Small intestine (tissue), 7 donors: ENCODE results near the gene AUTS2. TPM values are rescaled to one million over a fixed set of nuclear protein-coding genes. Genes with fewer than 3 reads are reported as not detected.

ENCODE experiments used
- DNase-seq, 2 donors: peaks; one replicate each; pipeline versions ENCODE4 v3.0.0 to v3.0.0-alpha.2; 2013
- FAIRE-seq: peaks from 2 replicates; lab custom pipeline; 2012; peaks lifted over from hg19 to GRCh38; lab: Jason Lieb, UNC
- H3K27ac ChIP-seq, 3 donors: one replicate each; pipeline ENCODE4 v1.5.1; 2013; ENCODE audit warnings: low read length in 2 of 3, mild to moderate bottlenecking in 2 of 3, control low read depth in 1 of 3, inconsistent platforms in 1 of 3, low read depth in 1 of 3, moderate library complexity in 1 of 3
- H3K27me3 ChIP-seq, 3 donors: one replicate each; pipeline ENCODE4 v1.6.1; 2013; ENCODE audit warnings: low read length in 3 of 3, inconsistent platforms in 1 of 3; ENCODE audit not compliant: control insufficient read depth in 3 of 3, insufficient read depth in 3 of 3
- H3K36me3 ChIP-seq, 3 donors: one replicate each; pipeline ENCODE4 v1.6.1; 2013; ENCODE audit warnings: low read length in 3 of 3, inconsistent platforms in 1 of 3, low read depth in 1 of 3, mild to moderate bottlenecking in 1 of 3, moderate library complexity in 1 of 3; ENCODE audit not compliant: control insufficient read depth in 3 of 3, insufficient read depth in 2 of 3
- H3K4me1 ChIP-seq, 3 donors: one replicate each; pipeline ENCODE4 v1.6.1; 2013; ENCODE audit warnings: low read length in 2 of 3, inconsistent platforms in 1 of 3, low read depth in 1 of 3, mild to moderate bottlenecking in 1 of 3, moderate library complexity in 1 of 3; ENCODE audit not compliant: control insufficient read depth in 3 of 3, insufficient read depth in 2 of 3
- H3K4me3 ChIP-seq, 3 donors: one replicate each; pipeline ENCODE4 v1.5.1; 2013; ENCODE audit warnings: low read length in 3 of 3, control low read depth in 1 of 3, inconsistent platforms in 1 of 3, low read depth in 1 of 3, mild to moderate bottlenecking in 1 of 3, moderate library complexity in 1 of 3
- H3K9me3 ChIP-seq, 2 donors: one replicate each; pipeline ENCODE4 v1.6.1; 2013; ENCODE audit warnings: low read depth in 1 of 2, low read length in 1 of 2; ENCODE audit not compliant: control insufficient read depth in 2 of 2, insufficient read depth in 1 of 2
- WGBS, 3 donors: extraction: QIAGEN DNeasy Blood & Tissue Kit; methylation state at CpG; one replicate each; pipeline ENCODE4 v1.1.7; 2013; 5-methylcytosine and 5-hydroxymethylcytosine counted together
- polyA plus RNA-seq, 4 donors: library from polyadenylated mRNA; stranded (reverse) in 3 of 4; unstranded in 1 of 4; fragments of 200-250 nt in 3 of 4; fragments of 120-200 nt in 1 of 4; gene quantifications; one replicate each; pipeline versions ENCODE4 v1.2.1 to v1.2.3, GENCODE V29; 2013
- donor health status: healthy with polysubstance abuse.
- donor health status: control.
- donor health status: control.
- donor health status: Bipolar disorder and iron deficiency.
- donor health status: healthy.

AUTS2 gene
- polyA plus RNA-seq, 4 donors: 4.9 to 43.5 (median 13.6) TPM

DNA sequence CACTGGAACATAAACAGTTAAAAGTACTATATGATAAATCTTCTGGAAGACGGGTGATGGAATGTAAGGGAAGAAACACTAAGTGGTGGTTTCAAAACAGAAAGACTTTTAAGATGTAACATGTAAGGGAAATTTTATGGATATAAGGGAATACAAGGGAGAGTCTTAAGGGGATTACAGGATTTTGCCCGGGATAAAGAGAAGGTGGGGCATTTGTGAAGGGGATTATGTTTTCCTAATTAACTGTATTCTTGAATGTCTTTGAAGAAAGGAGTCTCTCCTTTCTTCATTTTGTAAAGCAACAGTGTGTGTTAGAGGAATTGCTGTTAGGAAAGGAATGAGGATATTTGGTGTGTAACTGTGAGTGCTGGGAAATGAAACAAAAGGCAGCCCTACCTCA, 745.2 kb downstream of the AUTS2 start:
- Histone ChIP-seq H3K27me3 (no peaks in the 10 kb centered on the region), H3K4me1 (peaks cover 0 to 3% (median 0%) of the 10 kb centered on the region in 3 donors), H3K9me3 (no peaks in the 10 kb centered on the region), H3K27ac (no peak overlapping the region), H3K4me3 (no peak overlapping the region), H3K36me3 (no peaks in the 10 kb centered on the region)
- DNase-seq (no peak), FAIRE-seq (no peak)
- 52 to 69% (median 63%) methylated on average over 2 of the region's 2 CpGs for WGBS, 3 donors

DNA sequence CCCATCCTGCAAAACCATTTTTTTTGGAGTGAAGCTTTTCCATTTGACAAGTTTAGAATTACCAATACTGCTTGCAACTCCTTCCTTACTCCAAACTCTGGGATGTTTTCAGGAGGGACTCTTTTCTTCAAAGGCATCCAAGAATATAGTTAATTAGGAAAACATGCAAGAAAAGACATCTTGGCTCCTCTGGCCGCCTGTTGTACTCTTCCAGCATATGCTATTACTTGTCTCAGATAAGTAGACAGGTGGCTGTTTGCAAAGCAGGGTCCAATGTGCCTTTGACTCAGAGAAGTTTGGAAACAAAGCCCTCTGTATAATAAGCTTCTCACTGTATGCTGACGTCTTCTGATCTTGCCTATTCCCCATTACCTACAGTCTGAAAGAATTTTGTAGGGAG, 746.5 kb downstream of the AUTS2 start:
- FAIRE-seq (no peak), DNase-seq (peak in 1 of 2 donors; percentile 30)
- H3K4me1 ChIP-seq: peaks cover 0 to 3% (median 0%) of the 10 kb centered on the region in 3 donors
- H3K9me3 ChIP-seq: no peaks in the 10 kb centered on the region
- 16 to 59% (median 37%) methylated on average over 2 of the region's 2 CpGs for WGBS, 3 donors
- no peaks in the 10 kb centered on the region for H3K27me3 ChIP-seq
- H3K27ac ChIP-seq: no peak overlapping the region
- no peaks in the 10 kb centered on the region for H3K36me3 ChIP-seq
- no peak overlapping the region for H3K4me3 ChIP-seq

DNA sequence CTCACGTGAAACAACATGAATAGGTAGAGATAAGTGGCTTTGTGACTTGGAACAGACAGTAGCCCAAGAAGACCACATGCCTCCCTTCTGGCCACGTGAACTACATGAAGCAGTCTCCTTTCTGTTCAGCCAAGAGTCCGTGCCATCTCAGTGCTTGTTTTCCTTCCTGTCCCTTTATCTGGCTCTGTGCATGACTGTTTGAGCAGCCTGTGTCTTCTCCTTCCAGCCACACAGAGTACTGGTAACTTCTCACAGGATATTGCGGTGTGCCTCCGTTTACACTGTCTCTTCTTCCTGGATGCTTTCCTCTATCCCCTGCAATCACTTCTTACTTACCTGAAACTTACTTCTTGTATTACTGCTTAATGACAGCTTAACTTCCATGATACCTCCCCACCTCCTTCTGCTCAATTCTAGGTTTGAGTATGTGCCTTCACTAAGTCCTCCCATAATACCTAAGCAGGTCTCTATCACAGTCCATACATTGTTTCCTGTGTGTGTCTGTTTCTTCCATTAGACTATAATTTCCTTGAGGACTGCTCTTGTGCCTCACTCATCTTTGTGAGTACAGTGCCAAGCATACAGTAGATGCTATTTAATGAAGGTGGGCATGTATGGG, 748.7 kb downstream of the AUTS2 start:
- 76 to 95% (median 85%) methylated on average over 5 of the region's 5 CpGs for WGBS, 3 donors
- FAIRE-seq (no peak), DNase-seq (no peak)
- peaks cover 0 to 3% (median 0%) of the 10 kb centered on the region in 3 donors for H3K4me1 ChIP-seq
- H3K27ac ChIP-seq: no peak overlapping the region
- no peak overlapping the region for H3K4me3 ChIP-seq
- no peaks in the 10 kb centered on the region for H3K9me3 ChIP-seq
- no peaks in the 10 kb centered on the region for H3K36me3 ChIP-seq
- no peaks in the 10 kb centered on the region for H3K27me3 ChIP-seq

DNA sequence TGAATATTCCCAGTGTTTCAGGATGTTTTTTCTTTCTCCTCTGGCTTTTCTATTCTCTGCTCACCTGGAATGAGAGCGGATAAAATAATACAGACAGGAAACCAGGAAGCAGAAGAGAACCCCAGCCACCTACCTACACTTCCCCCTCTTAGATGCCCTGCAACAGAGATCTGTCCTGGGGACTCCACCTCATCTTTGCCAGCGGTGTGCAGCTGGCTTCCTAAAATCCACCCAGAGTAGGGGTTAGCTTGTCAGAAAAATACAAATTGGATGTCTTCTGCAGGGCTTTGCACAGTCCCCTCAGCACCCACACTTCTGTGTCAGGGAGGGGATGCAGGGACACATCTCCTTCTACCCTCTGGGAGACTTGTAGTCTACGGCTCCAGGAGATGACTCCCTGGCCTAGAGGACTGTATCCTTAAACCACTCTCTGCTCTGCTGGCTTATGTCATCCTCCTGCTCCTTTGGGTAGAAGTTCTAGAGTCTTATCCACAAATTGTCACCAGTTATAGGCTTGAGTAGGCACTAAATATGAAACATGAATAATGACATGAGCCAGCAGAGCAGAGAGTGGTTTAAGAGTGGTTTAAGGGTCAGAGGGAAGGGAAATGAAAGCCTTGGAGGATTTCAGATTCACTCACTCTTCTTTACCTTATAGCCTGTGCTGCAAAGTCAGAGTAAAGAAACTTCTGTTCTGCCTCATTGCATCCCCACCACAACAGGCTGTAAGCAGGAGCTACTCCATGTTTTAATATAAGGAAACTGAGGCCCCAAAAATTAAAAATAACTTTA, 749.4 kb downstream of the AUTS2 start:
- peaks cover 0 to 3% (median 0%) of the 10 kb centered on the region in 3 donors for H3K4me1 ChIP-seq
- no peaks in the 10 kb centered on the region for H3K36me3 ChIP-seq
- 90 to 91% (median 90%) methylated on average over 3 of the region's 3 CpGs for WGBS, 3 donors
- H3K4me3 ChIP-seq: no peak overlapping the region
- DNase-seq: no peak
- H3K9me3 ChIP-seq: no peaks in the 10 kb centered on the region
- FAIRE-seq: no peak
- H3K27ac ChIP-seq: no peak overlapping the region
- no peaks in the 10 kb centered on the region for H3K27me3 ChIP-seq

DNA sequence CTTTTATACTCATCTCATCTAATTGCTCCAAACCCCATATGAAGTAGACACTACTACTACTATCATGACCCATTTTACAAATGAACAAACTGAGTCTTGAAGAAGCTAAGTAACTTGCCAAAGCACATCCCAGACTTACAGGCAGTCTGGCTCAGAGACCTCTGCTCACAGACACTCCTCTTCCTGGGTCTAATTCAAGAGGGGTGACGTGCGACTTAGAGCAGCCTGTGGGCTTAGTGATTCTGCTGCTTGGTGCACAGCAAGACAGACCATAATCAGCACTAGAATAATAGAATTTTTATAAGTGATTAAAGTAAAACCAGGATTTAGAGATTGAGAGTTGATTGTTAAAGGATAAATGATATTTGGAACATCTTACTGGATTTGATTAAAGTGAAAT, 750.8 kb downstream of the AUTS2 start:
- DNase-seq: no peak
- Histone ChIP-seq H3K27me3 (no peaks in the 10 kb centered on the region), H3K4me3 (no peak overlapping the region), H3K27ac (no peak overlapping the region), H3K4me1 (no peaks in the 10 kb centered on the region), H3K36me3 (no peaks in the 10 kb centered on the region), H3K9me3 (no peaks in the 10 kb centered on the region)
- WGBS, 3 donors: 83 to 95% (median 89%) methylated on average over 2 of the region's 2 CpGs
- no peak for FAIRE-seq

DNA sequence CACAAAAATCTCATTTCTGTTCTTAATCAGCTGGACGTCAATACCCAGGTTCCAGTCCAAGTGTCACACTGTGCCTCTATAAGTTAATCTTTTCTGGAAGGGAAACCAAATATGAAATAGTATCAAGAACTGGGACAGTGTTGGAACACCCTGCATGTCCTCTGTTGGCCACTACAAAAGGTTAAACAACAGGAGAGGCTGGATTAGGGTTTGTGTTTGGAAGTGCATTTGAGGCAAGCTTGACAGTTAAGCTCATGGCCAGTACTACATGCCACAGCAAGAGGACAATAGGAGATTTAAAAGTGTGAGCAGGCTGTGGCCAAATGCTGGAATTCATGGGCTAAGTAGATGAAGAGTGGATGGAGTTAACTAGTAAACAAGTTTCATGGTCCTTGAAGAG, 751.5 kb downstream of the AUTS2 start:
- H3K27ac ChIP-seq: no peak overlapping the region
- no peaks in the 10 kb centered on the region for H3K9me3 ChIP-seq
- no peaks in the 10 kb centered on the region for H3K36me3 ChIP-seq
- no peaks in the 10 kb centered on the region for H3K27me3 ChIP-seq
- H3K4me1 ChIP-seq: no peaks in the 10 kb centered on the region
- WGBS, 3 donors: 71 to 78% (median 77%) methylated on average over 1 of the region's 1 CpG
- DNase-seq (no peak), FAIRE-seq (no peak)
- no peak overlapping the region for H3K4me3 ChIP-seq

DNA sequence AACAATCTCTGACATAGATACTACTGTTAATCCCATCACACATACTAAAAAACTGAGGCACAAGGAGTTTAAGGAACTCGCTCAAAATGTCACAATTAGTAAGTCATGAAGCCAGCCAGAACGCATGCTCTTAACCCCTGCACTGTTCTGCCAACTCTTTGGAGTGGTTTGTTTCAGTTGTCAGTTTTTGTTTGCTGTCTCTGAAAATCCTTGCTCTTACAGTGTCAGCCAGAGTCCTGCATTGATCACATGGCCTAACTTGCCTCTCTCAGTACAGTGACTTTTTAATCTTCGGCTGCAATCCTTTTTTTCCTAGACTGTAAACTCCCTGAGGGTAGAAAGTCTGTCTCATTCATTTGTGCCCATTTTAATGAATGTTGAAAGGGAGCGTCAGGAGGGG, 753.8 kb downstream of the AUTS2 start:
- H3K36me3 ChIP-seq: no peaks in the 10 kb centered on the region
- no peak for FAIRE-seq
- H3K9me3 ChIP-seq: no peaks in the 10 kb centered on the region
- H3K4me3 ChIP-seq: no peak overlapping the region
- no peak overlapping the region for H3K27ac ChIP-seq
- H3K4me1 ChIP-seq: peaks cover 0 to 3% (median 0%) of the 10 kb centered on the region in 3 donors
- 83 to 90% (median 84%) methylated on average over 4 of the region's 4 CpGs for WGBS, 3 donors
- no peaks in the 10 kb centered on the region for H3K27me3 ChIP-seq
- no peak for DNase-seq

DNA sequence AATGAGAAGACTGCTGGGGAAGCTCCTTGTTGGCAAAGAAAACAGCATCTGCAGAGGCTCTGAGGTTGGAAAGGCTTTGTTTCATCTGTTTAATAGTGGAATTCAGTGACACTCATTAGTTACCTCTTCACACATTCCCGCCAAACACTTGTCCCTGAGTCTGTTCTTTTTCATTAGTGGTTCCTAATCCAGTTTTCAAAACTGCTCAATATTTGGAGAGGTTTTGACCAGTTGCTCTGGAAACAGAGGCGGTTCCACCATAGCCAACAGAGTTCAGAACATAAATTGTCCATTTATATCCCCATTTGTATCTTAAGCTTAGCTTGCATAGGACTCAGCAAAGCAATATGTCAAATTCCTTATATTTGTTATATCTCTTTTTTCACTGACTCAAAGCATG, 754.6 kb downstream of the AUTS2 start:
- no peaks in the 10 kb centered on the region for H3K9me3 ChIP-seq
- no peak overlapping the region for H3K4me3 ChIP-seq
- peaks cover 0 to 3% (median 0%) of the 10 kb centered on the region in 3 donors for H3K4me1 ChIP-seq
- H3K36me3 ChIP-seq: no peaks in the 10 kb centered on the region
- DNase-seq (no peak), FAIRE-seq (no peak)
- H3K27ac ChIP-seq: no peak overlapping the region
- no peaks in the 10 kb centered on the region for H3K27me3 ChIP-seq
- WGBS, 3 donors: 76 to 94% (median 90%) methylated on average over 2 of the region's 2 CpGs
